Head of caudate nucleus (tissue), 42 donors: ENCODE results near the gene ADAM22.

Experiments used
- DNase-seq, 42 donors: peaks; one replicate each; pipeline versions ENCODE4 v3.0.0 to v3.0.0-alpha.2; 2020 to 2021; ENCODE audit warnings: mixed read lengths in 7 of 42
- intact Hi-C: fragments of 100-400 bp; cut with DNase I; formaldehyde crosslinking; loops from one replicate; pipeline ENCODE4 v1.15.0; 2022

Gene ADAM22

GRCh38 chr7:88020953-88021665 is 87.1 kb downstream of the ADAM22 start:
- no peak for DNase-seq
- intact Hi-C loops: no loop called here

GRCh38 chr7:88027724-88028123 is 93.7 kb downstream of the ADAM22 start:
- DNase-seq: no peak
- intact Hi-C loops: no loop called here

GRCh38 chr7:88034083-88034695 is 100.1 kb downstream of the ADAM22 start:
- intact Hi-C loops: no loop called here
- no peak for DNase-seq

- DNase-seq: no peak
- intact Hi-C loops: no loop called here
Observed at GRCh38 chr7:88037050-88037449, 103.0 kb downstream of the ADAM22 start.

GRCh38 chr7:88040694-88041093 is 106.6 kb downstream of the ADAM22 start:
- intact Hi-C loops: no loop called here
- DNase-seq: no peak

- DNase-seq: no peak
- intact Hi-C loops: no loop called here
Observed at GRCh38 chr7:88041583-88041982, 107.5 kb downstream of the ADAM22 start.

- intact Hi-C loops: no loop called here
- no peak for DNase-seq
Observed at GRCh38 chr7:88042157-88042556, 108.1 kb downstream of the ADAM22 start.

- intact Hi-C loops: no loop called here
- DNase-seq: no peak
Observed at GRCh38 chr7:88042803-88043202, 108.8 kb downstream of the ADAM22 start.

GRCh38 chr7:88044069-88044468 is 110.0 kb downstream of the ADAM22 start:
- DNase-seq: no peak
- intact Hi-C loops: no loop called here

- DNase-seq: no peak
- intact Hi-C loops: no loop called here
Observed at GRCh38 chr7:88046839-88047573, 113.0 kb downstream of the ADAM22 start.

GRCh38 chr7:88057655-88058054 is 123.6 kb downstream of the ADAM22 start:
- DNase-seq: no peak
- intact Hi-C loops: no loop called here

- DNase-seq: no peak
- intact Hi-C loops: no loop called here
Observed at GRCh38 chr7:88062238-88062637, 128.2 kb downstream of the ADAM22 start.

GRCh38 chr7:88069093-88069492 is 135.0 kb downstream of the ADAM22 start:
- intact Hi-C loops: no loop called here

GRCh38 chr7:88071994-88072714 is 138.1 kb downstream of the ADAM22 start:
- intact Hi-C loops: no loop called here
- DNase-seq: no peak

More at GRCh38 chr7:88069093-88069492, 135.0 kb downstream of the ADAM22 start:
- DNase-seq: no peak

GRCh38 chr7:88072715-88073055 is 138.6 kb downstream of the ADAM22 start:
- intact Hi-C loops: no loop called here
- no peak for DNase-seq

GRCh38 chr7:88073626-88074025 is 139.6 kb downstream of the ADAM22 start:
- DNase-seq: no peak

GRCh38 chr7:88075216-88075615 is 141.2 kb downstream of the ADAM22 start:
- no peak for DNase-seq
- intact Hi-C loops: no loop called here

More at GRCh38 chr7:88073626-88074025, 139.6 kb downstream of the ADAM22 start:
- intact Hi-C loops: no loop called here

GRCh38 chr7:88083883-88084282 is 149.8 kb downstream of the ADAM22 start:
- DNase-seq: no peak

GRCh38 chr7:88089561-88089960 is 155.5 kb downstream of the ADAM22 start:
- peak in 10 of 42 donors; percentile 9 to 31 (median 12) for DNase-seq

More at GRCh38 chr7:88083883-88084282, 149.8 kb downstream of the ADAM22 start:
- intact Hi-C loops: no loop called here

GRCh38 chr7:88090240-88090639 is 156.2 kb downstream of the ADAM22 start:
- intact Hi-C loops: no loop called here

More at GRCh38 chr7:88089561-88089960, 155.5 kb downstream of the ADAM22 start:
- intact Hi-C loops: no loop called here

More at GRCh38 chr7:88090240-88090639, 156.2 kb downstream of the ADAM22 start:
- no peak for DNase-seq
